NCI-H1105 (cell line): ENCODE data around the gene KLHL30.

Experiments
- DNase-seq: peaks from one replicate; lab custom pipeline; 2025; lab: John Stamatoyannopoulos, UW

The KLHL30 gene

DNA sequence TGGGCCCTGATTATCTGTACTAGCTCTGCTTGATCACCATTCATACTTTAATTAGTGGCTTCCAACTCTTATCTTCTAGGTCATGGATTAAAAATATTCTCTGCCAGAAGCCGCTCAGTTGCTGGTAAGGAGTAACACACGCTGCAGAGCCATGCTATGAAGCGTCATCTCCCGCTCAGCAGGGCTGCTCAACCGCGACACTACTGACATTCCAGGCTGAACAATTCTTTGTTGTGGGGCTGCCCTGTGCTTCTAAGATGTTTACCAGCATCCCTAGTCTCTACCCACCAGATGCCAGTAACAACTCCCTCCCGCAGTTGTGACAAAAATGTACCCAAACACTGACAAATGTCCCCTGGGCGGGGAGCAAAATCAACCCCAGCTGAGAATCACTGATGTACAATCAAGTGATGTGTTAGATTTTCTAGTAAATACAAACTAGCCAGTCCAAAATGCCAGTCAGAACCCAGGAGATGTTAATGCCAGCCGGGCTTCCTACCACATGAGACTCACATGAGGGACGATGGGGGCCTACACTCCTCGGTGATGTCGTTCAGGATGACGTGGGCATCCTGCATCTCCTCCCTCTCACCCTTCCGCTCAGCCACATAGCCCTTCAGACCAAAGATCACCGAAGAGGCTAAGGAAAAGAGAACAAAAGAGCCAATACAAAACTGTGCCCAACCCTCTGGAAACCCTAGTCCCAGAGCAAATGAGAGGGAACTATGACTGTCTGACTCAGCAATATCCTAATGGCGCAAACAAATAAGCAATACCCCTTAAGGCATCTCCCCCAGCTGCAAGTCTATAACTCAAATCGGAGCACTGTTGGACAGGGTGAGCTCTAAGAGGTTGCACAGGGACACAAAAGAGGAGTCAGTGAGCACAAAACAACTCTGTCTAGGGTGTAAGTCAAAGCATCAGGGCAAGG lies 49.4 kb downstream of the KLHL30 start:
- no peak for DNase-seq

DNA sequence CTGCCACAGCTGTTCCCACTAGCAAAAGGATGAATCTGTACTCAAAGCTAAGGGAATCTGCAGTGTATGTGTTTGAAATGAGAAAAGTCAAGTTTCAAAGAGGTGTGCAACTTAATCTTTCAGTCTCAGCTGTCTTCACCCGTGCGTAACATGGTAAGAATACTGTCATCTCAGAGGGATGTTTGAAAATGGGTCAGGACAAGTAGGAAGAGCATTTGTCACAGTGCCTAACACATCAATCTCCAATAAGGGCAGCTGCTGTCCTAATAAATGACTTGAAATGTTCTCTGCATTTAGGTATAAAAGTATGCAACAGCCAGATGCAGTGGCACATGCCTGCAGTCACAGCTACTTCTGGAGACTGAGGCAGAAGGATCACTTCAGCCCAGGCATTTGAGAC lies 52.0 kb downstream of the KLHL30 start:
- DNase-seq: no peak
